Erythroblast (primary cell): ENCODE results near the gene GUK1.

ENCODE experiments used
- GATA1 ChIP-seq: IDR thresholded peaks from 2 replicates; pipeline ENCODE4 v1.6.1; 2011; ENCODE audit warnings: low read depth, mild to moderate bottlenecking, control low read depth, low read length, moderate library complexity
- POLR2A ChIP-seq: IDR thresholded peaks from 2 replicates; pipeline ENCODE4 v1.6.1; 2011; ENCODE audit warnings: mild to moderate bottlenecking, low read length

DNA sequence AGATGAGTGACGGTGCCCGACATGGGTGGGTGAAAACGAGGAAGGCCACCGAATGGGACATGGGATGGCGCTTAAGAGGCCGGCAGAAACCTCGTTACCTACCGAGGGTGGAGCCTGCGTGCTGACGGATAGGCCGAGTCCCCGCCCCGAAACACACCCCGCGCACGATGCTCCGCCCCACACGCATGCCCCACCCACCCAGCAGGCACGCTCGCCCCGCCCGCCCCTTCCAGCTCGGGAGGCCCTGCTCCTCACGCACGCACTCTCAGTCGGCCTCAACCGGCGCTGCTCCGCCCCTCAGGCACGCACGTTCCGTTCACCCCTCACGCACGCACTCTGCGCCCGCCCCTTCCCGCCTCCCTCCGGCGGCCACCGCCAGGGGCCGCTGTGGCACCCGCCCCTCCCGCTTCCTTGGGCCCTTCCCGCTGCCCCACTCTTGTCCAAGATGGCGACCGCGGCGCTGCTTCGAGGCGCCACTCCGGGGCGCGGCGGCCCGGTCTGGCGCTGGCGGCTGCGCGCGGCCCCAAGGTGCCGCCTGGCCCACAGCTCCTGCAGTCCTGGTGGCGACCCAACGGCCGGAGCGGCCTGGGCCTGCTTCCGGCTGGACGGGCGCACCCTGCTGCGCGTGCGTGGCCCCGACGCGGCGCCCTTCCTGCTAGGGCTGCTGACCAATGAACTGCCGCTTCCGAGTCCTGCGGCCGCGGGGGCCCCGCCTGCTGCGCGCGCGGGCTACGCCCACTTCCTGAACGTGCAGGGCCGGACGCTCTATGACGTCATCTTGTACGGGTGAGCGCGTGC lies 25.5 kb downstream of the GUK1 start, which contains the start of gene IBA57:
- peak; percentile 94 for TF ChIP-seq POLR2A
- no peak for TF ChIP-seq GATA1
